GM13977 (cell line): ENCODE data around the gene KCNK13.
"Not testable (repeated sequence)": the region's sequence is repeated elsewhere in the genome, so short reads cannot be mapped to it uniquely, and the experiment has no call there.

Source experiments
- DNase-seq: peaks from one replicate; pipeline ENCODE4 v3.0.0; 2012; ENCODE audit warnings: low spot score
- CTCF ChIP-seq: IDR thresholded peaks from 2 replicates; pipeline ENCODE4 v1.5.1; 2012; ENCODE audit warnings: mild to moderate bottlenecking, control low read depth; ENCODE audit not compliant: insufficient read depth; ENCODE audit errors: extremely low read depth, missing control alignments
- in situ Hi-C: fragments of 300-500 bp; cut with MboI; formaldehyde crosslinking; loops from one replicate; pipeline ENCODE4 v1.12.0; 2022; ENCODE audit warnings: low sequenced_read_pairs, low pct_unique_long_range_greater_than_20kb, mixed read lengths, inconsistent platforms; ENCODE audit not compliant: unreplicated experiment

Gene KCNK13

GRCh38 chr14:90061685-90062126 is at the start of gene KCNK13:
Gene KCNK13 (plus strand): TSS chr14:90061994. CDS start chr14:90062206, 212 bp downstream.
- in situ Hi-C loops, result no loop called here
- DNase-seq, result peak; percentile 60
- TF ChIP-seq CTCF, result no peak

GRCh38 chr14:90017371-90017770 is 44.4 kb upstream of the KCNK13 start:
- DNase-seq, result no peak
- in situ Hi-C loops, result no loop called here

GRCh38 chr14:90019824-90020523 is 41.8 kb upstream of the KCNK13 start:
- in situ Hi-C loops, result no loop called here
- no peak for TF ChIP-seq CTCF
- DNase-seq, result no peak

More at GRCh38 chr14:90017371-90017770, 44.4 kb upstream of the KCNK13 start:
- no peak for TF ChIP-seq CTCF

- in situ Hi-C loops, result no loop called here
- TF ChIP-seq CTCF, result no peak
- DNase-seq, result no peak
Observed at GRCh38 chr14:90023176-90023896, 38.5 kb upstream of the KCNK13 start.

GRCh38 chr14:90024910-90025309 is 36.9 kb upstream of the KCNK13 start:
- TF ChIP-seq CTCF, result no peak
- no peak for DNase-seq
- in situ Hi-C loops, result no loop called here

- in situ Hi-C loops, result not testable (repeated sequence)
Observed at GRCh38 chr14:90026608-90027007, 35.2 kb upstream of the KCNK13 start.

GRCh38 chr14:90027842-90028241 is 34.0 kb upstream of the KCNK13 start:
- in situ Hi-C loops, result no loop called here
- TF ChIP-seq CTCF, result no peak
- DNase-seq, result no peak

More at GRCh38 chr14:90026608-90027007, 35.2 kb upstream of the KCNK13 start:
- not testable (repeated sequence) for DNase-seq
